Activated T-cell treated with anti-CD3 and anti-CD28 coated beads for 4 hours (primary cell): ENCODE data around the gene CLCN3.
"Not testable (repeated sequence)": the region's sequence is repeated elsewhere in the genome, so short reads cannot be mapped to it uniquely, and the experiment has no call there.

Source experiments
- DNase-seq: peaks from one replicate; pipeline ENCODE4 v3.0.0-alpha.2; 2020

The CLCN3 gene

GRCh38 chr4:169619958-169620879 lies at the start of gene CLCN3:
Gene CLCN3, plus strand, starts transcription at chr4:169620578. Its CDS starts 15,351 bp downstream, at chr4:169635929.
- DNase-seq = peak; percentile 72

DNA sequence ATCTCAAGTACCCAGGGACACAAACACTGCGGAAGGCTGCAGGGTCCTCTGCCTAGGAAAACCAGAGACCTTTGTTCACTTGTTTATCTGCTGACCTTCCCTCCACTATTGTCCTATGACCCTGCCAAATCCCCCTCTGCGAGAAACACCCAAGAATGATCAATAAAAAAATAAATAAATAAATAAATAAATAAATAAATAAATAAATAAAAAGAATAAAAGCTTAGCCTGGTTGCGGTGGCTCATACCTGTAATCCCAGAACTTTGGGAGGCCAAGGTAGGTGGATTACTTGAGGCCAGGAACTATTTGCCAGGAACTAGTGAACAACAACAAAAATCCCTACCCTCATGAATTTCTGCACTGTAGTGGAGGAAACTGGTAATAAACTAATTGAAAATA lies 49.4 kb upstream of the CLCN3 start:
- not testable (repeated sequence) for DNase-seq

DNA sequence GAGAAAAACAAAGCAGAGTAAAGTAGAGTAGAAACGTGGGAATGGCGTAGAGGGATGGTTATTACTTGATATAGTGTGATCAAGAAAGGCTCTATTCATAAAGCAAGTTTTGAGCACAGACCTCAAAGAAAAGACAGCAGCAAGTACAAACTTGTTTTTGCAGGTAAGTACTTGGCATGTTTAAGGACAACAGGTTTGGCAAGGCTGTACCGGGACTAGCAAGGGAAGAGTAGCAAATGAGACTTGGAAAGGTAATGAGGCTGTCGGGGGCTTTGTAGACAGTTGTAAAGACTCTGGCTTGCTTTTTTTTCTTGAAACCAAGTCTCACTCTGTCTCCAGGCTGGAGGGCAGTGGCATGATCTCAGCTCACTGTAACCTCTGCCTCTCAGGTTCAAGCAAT lies 48.9 kb upstream of the CLCN3 start:
- DNase-seq = no peak

DNA sequence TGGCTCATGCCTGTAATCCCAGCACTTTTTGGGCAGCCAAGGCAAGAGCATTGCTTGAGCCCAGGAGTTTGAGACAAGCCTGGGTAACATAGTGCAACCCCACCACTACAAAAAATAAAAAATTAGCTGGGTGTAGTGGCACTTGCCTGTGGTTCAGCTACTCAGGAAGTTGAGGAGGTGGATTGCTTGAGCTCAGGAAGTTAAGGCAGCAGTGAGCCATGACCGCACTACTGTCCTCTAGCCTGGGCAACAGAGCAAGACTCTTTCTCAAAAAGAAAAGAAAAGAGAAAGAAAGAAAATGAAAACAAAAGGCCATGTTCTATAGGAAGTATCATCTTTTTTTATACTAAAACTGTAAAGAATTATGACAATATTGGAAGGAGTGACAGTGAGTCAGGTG lies 46.5 kb upstream of the CLCN3 start:
- DNase-seq = no peak

- DNase-seq = no peak
These were observed 38.2 kb upstream of the CLCN3 start for GRCh38 chr4:169582203-169582602.

- no peak for DNase-seq
These were observed 37.7 kb upstream of the CLCN3 start for GRCh38 chr4:169582706-169583105.

DNA sequence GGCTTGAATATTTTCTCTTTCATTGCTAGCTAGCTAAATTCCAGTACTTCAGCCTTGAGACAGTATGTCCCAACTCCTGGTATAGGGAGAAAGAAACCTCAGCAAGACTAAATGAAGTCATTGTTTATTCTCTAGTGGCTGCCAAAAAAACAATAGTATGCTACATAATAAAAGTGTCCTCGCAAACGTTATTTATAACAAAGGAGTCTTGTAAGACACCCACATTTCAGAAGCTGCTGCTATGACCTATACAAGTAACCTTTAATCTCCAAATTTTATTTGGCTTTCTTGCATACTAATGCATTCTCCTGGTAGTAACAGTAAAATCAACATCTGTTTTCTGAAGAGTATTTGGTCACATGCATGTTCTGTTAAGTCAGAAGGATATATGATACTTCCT lies 36.8 kb upstream of the CLCN3 start:
- DNase-seq = no peak

GRCh38 chr4:169593050-169593560 lies 27.3 kb upstream of the CLCN3 start:
- DNase-seq = no peak

GRCh38 chr4:169594560-169595195 lies 25.7 kb upstream of the CLCN3 start:
- DNase-seq = no peak

- DNase-seq = no peak
These were observed 19.2 kb upstream of the CLCN3 start for GRCh38 chr4:169601016-169601771.

DNA sequence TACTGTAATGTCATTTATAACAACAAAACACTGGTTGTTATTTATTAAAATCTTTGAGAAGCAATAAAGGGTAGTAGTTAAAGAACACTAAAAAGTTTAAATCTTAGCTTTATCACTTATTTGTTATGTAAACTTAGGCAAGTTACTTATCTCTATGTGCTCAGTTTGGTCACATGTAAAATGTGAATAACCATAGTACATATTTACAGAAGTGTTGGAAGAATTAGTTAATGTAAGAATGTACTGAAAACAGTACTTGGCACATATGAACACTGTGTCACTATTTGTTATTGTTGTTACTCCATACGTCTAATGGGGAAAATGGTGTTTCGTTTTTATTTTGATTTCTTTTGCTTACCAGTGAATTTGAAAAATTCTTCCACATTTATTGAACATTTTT lies 17.1 kb upstream of the CLCN3 start:
- no peak for DNase-seq

- DNase-seq = no peak
These were observed 16.1 kb upstream of the CLCN3 start for GRCh38 chr4:169604131-169604900.

GRCh38 chr4:169604903-169605331 lies 15.5 kb upstream of the CLCN3 start:
- no peak for DNase-seq

DNA sequence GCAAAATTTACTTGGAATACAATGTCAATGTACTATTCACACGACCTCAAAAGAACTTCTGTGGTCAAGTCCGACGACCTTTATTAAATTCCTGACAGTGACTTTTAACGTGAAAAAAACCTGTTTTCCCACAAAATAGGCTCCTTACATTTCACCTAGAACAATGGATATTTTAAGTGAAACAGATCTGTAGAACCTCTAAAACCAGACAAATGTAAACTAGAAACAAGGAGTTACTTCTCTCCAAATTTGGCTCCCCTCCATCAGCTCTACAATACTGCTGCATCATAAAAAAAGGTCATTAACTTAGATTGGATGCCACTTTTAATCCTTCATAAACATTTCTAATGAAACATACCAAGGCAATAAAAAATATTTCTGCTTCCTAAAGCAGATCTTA lies 9.2 kb upstream of the CLCN3 start:
- no peak for DNase-seq

DNA sequence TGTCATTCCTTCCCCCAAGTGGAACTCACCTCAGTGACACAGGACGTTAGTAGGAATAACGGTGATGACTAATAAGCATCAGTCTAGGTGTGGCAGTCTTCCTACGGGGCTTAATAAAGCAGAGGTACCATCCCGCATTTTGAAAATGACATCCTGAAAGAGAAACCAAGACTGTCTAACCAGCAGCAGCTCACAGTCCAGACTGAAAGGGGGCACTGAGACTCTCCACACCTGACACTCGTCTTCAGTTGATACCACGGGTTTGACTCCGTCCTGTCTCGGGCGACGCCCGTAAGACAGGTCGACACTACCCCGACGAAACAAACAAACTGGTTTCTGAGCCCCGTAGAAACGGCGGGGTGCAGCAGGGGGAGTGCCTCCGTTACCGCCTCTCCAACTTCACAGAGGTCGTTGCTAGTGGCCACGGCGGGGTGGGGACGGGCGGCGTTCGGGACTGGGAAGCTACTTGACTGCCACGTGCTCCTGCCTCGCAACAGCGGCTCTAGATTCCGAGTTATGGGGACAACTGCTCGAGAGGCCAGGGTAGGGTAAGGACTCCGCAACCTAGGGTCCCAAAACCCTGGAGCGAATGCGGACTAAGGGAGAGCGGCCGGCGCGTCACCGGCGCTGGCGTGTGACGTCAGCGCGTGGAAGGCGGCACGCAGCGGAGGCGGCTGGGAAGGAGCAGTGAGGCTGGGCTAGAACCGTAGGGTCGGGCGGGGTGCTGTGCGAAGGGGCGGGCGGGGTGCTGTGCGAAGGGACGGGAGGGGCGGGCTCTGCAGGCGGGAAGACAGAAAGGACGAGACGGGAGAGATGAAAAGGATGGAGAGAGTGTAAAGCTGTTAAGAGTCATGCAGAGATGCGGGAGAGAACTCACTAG lies 8.1 kb upstream of the CLCN3 start, which contains the start of gene NEK1:
Gene NEK1, minus strand, starts transcription at position 593 of the 880 bp plus-strand sequence. CDS start 9,953 bp downstream, outside the sequence.
- DNase-seq = peak; percentile 84

GRCh38 chr4:169612871-169613859 lies 7.2 kb upstream of the CLCN3 start:
- DNase-seq = peak; percentile 48

GRCh38 chr4:169615467-169616106 lies 4.8 kb upstream of the CLCN3 start:
- no peak for DNase-seq

GRCh38 chr4:169616846-169617245 lies 3.5 kb upstream of the CLCN3 start:
- no peak for DNase-seq

DNA sequence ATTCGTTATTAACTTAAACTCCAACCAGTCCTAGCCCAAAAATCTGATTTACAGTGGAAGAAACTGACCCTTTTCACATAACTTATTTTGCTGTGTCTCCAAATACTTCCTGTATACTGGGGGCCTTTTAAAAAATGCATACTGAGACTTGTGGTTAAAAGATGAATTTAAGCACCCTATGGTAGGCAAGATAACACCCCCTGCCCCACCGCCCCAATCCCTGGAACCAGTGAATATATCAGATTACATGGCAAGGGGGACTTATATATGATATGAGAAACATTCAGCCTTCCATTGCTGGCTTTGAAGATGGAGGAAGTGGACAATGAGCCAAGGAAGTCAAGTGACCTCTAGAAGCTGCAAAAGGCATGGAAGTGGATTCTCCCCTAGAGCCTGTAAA lies 3.1 kb upstream of the CLCN3 start:
- DNase-seq = no peak
